ENCODE measurements around the gene CRIM1. TPM values are rescaled to one million over a fixed set of nuclear protein-coding genes. Genes with fewer than 3 reads are reported as not detected.
A peak's percentile ranks its signal among the peaks of the same experiment; 100 is the strongest.

Gene CRIM1
- total RNA-seq, 6 donors from 2014 or later: 74.7 to 128 (median 110) TPM

GRCh38 chr2:36326286-36326685 is 29.3 kb upstream of the CRIM1 start:
- ATAC-seq (ENCODE audit: low FRiP score in 2 of 2) (no peak), DNase-seq (no peak)
- WGBS, 2 donors: 58 to 62% methylated on average over 4 of the region's 4 CpGs
- Histone ChIP-seq H3K36me3 (no peaks in the 10 kb centered on the region), H3K9me3 (no peaks in the 10 kb centered on the region), H3K4me1 (no peaks in the 10 kb centered on the region), H3K27me3 (no peaks in the 10 kb centered on the region), H3K4me3 (no peak overlapping the region), H3K27ac (no peak overlapping the region)
- TF ChIP-seq POLR2AphosphoS5 (IDR thresholded peaks at IDR 0.05) (no peak), POLR2A (IDR thresholded peaks at IDR 0.05) (no peak)

GRCh38 chr2:36329251-36329650 is 26.3 kb upstream of the CRIM1 start:
- Histone ChIP-seq H3K4me1 (no peaks in the 10 kb centered on the region), H3K9me3 (no peaks in the 10 kb centered on the region), H3K27ac (no peak overlapping the region), H3K4me3 (no peak overlapping the region), H3K27me3 (no peaks in the 10 kb centered on the region), H3K36me3 (no peaks in the 10 kb centered on the region)
- ATAC-seq (ENCODE audit: low FRiP score in 2 of 2) (peak in 1 of 2 donors; percentile 43), DNase-seq (no peak)
- WGBS, 2 donors: 51 to 59% methylated on average over 2 of the region's 2 CpGs
- TF ChIP-seq POLR2A (IDR thresholded peaks at IDR 0.05): no peak
- no peak for TF ChIP-seq CTCF (IDR thresholded peaks at IDR 0.05)
- TF ChIP-seq POLR2AphosphoS5 (IDR thresholded peaks at IDR 0.05): no peak
- TF ChIP-seq EP300 (IDR thresholded peaks at IDR 0.05): no peak

GRCh38 chr2:36329746-36330472 is 25.7 kb upstream of the CRIM1 start:
- Histone ChIP-seq H3K4me1 (no peaks in the 10 kb centered on the region), H3K27ac (no peak overlapping the region), H3K9me3 (no peaks in the 10 kb centered on the region), H3K27me3 (no peaks in the 10 kb centered on the region), H3K4me3 (no peak overlapping the region), H3K36me3 (no peaks in the 10 kb centered on the region)
- no peak for TF ChIP-seq CTCF (IDR thresholded peaks at IDR 0.05)
- TF ChIP-seq POLR2AphosphoS5 (IDR thresholded peaks at IDR 0.05): no peak
- TF ChIP-seq POLR2A (IDR thresholded peaks at IDR 0.05): no peak
- TF ChIP-seq EP300 (IDR thresholded peaks at IDR 0.05): no peak
- DNase-seq: no peak
- 67 to 80% methylated on average over 4 of the region's 4 CpGs for WGBS, 2 donors
- ATAC-seq (ENCODE audit: low FRiP score in 2 of 2): peak; percentile 41 to 43

- H3K27ac ChIP-seq: no peak overlapping the region
- 86 to 89% methylated on average over 3 of the region's 3 CpGs for WGBS, 2 donors
- no peaks in the 10 kb centered on the region for H3K4me1 ChIP-seq
- TF ChIP-seq POLR2A (IDR thresholded peaks at IDR 0.05): no peak
- TF ChIP-seq POLR2AphosphoS5 (IDR thresholded peaks at IDR 0.05): no peak
- TF ChIP-seq CTCF (IDR thresholded peaks at IDR 0.05): no peak
- TF ChIP-seq EP300 (IDR thresholded peaks at IDR 0.05): no peak
- DNase-seq (no peak), ATAC-seq (ENCODE audit: low FRiP score in 2 of 2) (no peak)
- no peaks in the 10 kb centered on the region for H3K9me3 ChIP-seq
- H3K36me3 ChIP-seq: no peaks in the 10 kb centered on the region
- H3K4me3 ChIP-seq: no peak overlapping the region
- H3K27me3 ChIP-seq: no peaks in the 10 kb centered on the region
Measured at GRCh38 chr2:36330473-36331395, 24.8 kb upstream of the CRIM1 start.

GRCh38 chr2:36333350-36334012 is 22.1 kb upstream of the CRIM1 start:
- TF ChIP-seq EP300 (IDR thresholded peaks at IDR 0.05): no peak
- no peak for TF ChIP-seq POLR2A (IDR thresholded peaks at IDR 0.05)
- TF ChIP-seq CTCF (IDR thresholded peaks at IDR 0.05): no peak
- H3K4me3 ChIP-seq: no peak overlapping the region
- DNase-seq (no peak), ATAC-seq (ENCODE audit: low FRiP score in 2 of 2) (no peak)
- no peaks in the 10 kb centered on the region for H3K9me3 ChIP-seq
- H3K27me3 ChIP-seq: no peaks in the 10 kb centered on the region
- WGBS, 2 donors: 49 to 68% methylated on average over 4 of the region's 4 CpGs
- no peak overlapping the region for H3K27ac ChIP-seq
- H3K36me3 ChIP-seq: no peaks in the 10 kb centered on the region
- no peaks in the 10 kb centered on the region for H3K4me1 ChIP-seq

Measured in upper lobe of left lung (tissue), 6 donors.